Measurements from ENCODE around the gene CYP2A7.
"Not testable (repeated sequence)": the region's sequence is repeated elsewhere in the genome, so short reads cannot be mapped to it uniquely, and the experiment has no call there.

DNA sequence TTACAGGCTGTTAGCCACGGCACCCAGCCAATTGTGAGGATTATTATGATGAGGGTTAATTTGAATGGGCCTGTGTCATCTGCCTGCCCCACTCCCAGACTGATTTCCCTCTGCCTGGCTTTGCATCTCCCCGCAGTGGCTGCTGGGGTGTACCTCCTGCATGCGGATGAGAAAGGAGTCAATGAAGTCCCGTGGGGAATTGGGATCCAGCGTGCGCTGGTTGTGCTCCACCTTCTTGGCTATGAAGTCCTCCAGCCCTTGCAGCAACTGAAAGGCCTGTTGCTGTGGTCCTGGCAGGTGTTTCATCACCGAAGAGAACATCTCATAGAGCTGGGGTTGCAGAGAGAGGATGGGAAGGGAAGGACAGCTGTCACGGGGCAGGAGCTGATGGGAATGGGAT is 35.3 kb downstream of the CYP2A7 start:
- not testable (repeated sequence) for TF ChIP-seq POLR2AphosphoS5 (IDR thresholded peaks at IDR 0.05); POLR2A (IDR thresholded peaks at IDR 0.05; ENCODE audit: low read depth)
- TF ChIP-seq, protein P1, sequence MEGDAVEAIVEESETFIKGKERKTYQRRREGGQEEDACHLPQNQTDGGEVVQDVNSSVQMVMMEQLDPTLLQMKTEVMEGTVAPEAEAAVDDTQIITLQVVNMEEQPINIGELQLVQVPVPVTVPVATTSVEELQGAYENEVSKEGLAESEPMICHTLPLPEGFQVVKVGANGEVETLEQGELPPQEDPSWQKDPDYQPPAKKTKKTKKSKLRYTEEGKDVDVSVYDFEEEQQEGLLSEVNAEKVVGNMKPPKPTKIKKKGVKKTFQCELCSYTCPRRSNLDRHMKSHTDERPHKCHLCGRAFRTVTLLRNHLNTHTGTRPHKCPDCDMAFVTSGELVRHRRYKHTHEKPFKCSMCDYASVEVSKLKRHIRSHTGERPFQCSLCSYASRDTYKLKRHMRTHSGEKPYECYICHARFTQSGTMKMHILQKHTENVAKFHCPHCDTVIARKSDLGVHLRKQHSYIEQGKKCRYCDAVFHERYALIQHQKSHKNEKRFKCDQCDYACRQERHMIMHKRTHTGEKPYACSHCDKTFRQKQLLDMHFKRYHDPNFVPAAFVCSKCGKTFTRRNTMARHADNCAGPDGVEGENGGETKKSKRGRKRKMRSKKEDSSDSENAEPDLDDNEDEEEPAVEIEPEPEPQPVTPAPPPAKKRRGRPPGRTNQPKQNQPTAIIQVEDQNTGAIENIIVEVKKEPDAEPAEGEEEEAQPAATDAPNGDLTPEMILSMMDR (IDR thresholded peaks at IDR 0.05), result not testable (repeated sequence)

Measured in esophagus muscularis mucosa (tissue), 3 donors.